ENCODE measurements around the gene KCTD5.

KCTD5 gene

GRCh38 chr16:2698965-2699750 is 16.8 kb downstream of the KCTD5 start:
- CTCF ChIA-PET, result interaction anchor here (1.0 kb wide), 1 partner anchor 13 kb away, joined by 3 read pairs; no protein-coding TSS in a partner anchor
- no peak for DNase-seq (ENCODE audit: low read depth, low spot score)
- POLR2A ChIA-PET, result no interaction called here
- TF ChIP-seq, protein P1, sequence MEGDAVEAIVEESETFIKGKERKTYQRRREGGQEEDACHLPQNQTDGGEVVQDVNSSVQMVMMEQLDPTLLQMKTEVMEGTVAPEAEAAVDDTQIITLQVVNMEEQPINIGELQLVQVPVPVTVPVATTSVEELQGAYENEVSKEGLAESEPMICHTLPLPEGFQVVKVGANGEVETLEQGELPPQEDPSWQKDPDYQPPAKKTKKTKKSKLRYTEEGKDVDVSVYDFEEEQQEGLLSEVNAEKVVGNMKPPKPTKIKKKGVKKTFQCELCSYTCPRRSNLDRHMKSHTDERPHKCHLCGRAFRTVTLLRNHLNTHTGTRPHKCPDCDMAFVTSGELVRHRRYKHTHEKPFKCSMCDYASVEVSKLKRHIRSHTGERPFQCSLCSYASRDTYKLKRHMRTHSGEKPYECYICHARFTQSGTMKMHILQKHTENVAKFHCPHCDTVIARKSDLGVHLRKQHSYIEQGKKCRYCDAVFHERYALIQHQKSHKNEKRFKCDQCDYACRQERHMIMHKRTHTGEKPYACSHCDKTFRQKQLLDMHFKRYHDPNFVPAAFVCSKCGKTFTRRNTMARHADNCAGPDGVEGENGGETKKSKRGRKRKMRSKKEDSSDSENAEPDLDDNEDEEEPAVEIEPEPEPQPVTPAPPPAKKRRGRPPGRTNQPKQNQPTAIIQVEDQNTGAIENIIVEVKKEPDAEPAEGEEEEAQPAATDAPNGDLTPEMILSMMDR (IDR thresholded peaks at IDR 0.05; ENCODE audit: insufficient read depth, low read length, missing control alignments), result no peak
- H3K4me3 ChIP-seq (ENCODE audit: low read depth, low read length), result no peak overlapping the region

- no peak overlapping the region for H3K4me3 ChIP-seq (ENCODE audit: low read depth, low read length)
- TF ChIP-seq, protein P1 (IDR thresholded peaks at IDR 0.05; ENCODE audit: insufficient read depth, low read length, missing control alignments), result no peak
- ChIA-PET CTCF (interaction anchor here (1.8 kb wide), 1 partner anchor 139 kb away, joined by 5 read pairs; no protein-coding TSS in a partner anchor), POLR2A (interaction anchor here (1.5 kb wide), 1 partner anchor 18 kb away, joined by 4 read pairs; the partner anchor contains the start of gene KCTD5)
- DNase-seq (ENCODE audit: low read depth, low spot score), result no peak
Measured at GRCh38 chr16:2699791-2700600, 17.7 kb downstream of the KCTD5 start.

- no peak for DNase-seq (ENCODE audit: low read depth, low spot score)
- no peak overlapping the region for H3K4me3 ChIP-seq (ENCODE audit: low read depth, low read length)
- TF ChIP-seq, protein P1 (IDR thresholded peaks at IDR 0.05; ENCODE audit: insufficient read depth, low read length, missing control alignments), result no peak
- ChIA-PET CTCF (interaction anchor here (1.8 kb wide), 1 partner anchor 138 kb away, joined by 5 read pairs; no protein-coding TSS in a partner anchor), POLR2A (interaction anchor here (1.5 kb wide), 1 partner anchor 19 kb away, joined by 4 read pairs; the partner anchor contains the start of gene KCTD5)
Measured at GRCh38 chr16:2700786-2701185, 18.5 kb downstream of the KCTD5 start.

GRCh38 chr16:2701272-2701671 is 18.9 kb downstream of the KCTD5 start:
- CTCF ChIA-PET, result interaction anchor here (1.8 kb wide), 1 partner anchor 138 kb away, joined by 5 read pairs; no protein-coding TSS in a partner anchor
- no peak for DNase-seq (ENCODE audit: low read depth, low spot score)
- POLR2A ChIA-PET, result no interaction called here
- TF ChIP-seq, protein P1 (IDR thresholded peaks at IDR 0.05; ENCODE audit: insufficient read depth, low read length, missing control alignments), result no peak
- no peak overlapping the region for H3K4me3 ChIP-seq (ENCODE audit: low read depth, low read length)

DNA sequence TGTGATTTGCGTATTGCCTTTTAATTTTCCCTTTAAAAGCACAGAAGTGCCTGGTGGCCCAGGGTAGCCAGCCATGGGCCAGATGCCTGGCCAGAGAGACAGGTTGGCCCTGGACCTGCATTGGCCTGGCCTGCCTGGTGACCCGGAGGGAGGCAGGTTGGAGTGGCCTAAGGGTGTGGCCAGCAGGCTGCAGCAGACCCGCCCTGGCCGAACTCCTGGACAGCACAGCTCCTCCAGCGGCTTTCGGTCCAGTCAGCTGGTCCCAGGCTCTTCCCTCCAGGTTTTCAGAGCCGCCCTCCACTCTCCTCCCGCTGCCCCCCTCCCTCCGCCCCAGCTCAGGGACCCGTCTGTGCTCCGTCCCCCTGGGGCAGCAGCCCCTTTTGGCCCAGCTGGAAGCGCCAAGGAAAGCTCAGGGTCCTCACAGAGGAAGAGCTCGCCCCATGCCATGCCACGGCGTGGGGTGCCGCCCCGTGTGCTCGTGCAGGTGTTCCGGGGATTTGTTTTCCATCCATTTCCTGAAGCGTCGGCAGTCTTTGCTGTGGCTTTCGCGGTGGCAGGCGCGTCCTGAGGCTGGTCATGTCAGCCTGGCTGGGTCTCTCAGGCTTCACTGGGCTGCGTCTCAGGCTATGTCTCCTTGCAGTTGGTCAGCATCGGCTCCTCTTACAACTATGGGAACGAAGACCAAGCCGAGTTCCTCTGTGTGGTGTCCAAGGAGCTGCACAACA is 19.6 kb downstream of the KCTD5 start:
- TF ChIP-seq, protein P1 (IDR thresholded peaks at IDR 0.05; ENCODE audit: insufficient read depth, low read length, missing control alignments), result no peak
- H3K4me3 ChIP-seq (ENCODE audit: low read depth, low read length), result no peak overlapping the region
- ChIA-PET POLR2A (no interaction called here), CTCF (interaction anchor here (1.8 kb wide), 1 partner anchor 137 kb away, joined by 5 read pairs; no protein-coding TSS in a partner anchor)
- no peak for DNase-seq (ENCODE audit: low read depth, low spot score)

Measured in AG04449 (cell line).